NB4 (cell line): ENCODE results near the gene C6orf89.

ENCODE experiments used
- MYC ChIP-seq: IDR thresholded peaks from 2 replicates; pipeline ENCODE4 v1.6.1; 2011; ENCODE audit warnings: low read depth, low read length
- POLR2A ChIP-seq: IDR thresholded peaks from 2 replicates; pipeline ENCODE4 v1.6.1; 2011; ENCODE audit warnings: mild to moderate bottlenecking; ENCODE audit not compliant: insufficient read length; ENCODE audit errors: extremely low read depth
- TF ChIP-seq, protein P1 (sequence below): IDR thresholded peaks from one replicate; pipeline ENCODE4 v1.5.1; 2012; ENCODE audit warnings: low read depth, low read length
- TF ChIP-seq, protein P2 (sequence below): IDR thresholded peaks from 2 replicates; pipeline ENCODE4 v1.6.1; 2011; ENCODE audit warnings: low read depth, low read length

DNA sequence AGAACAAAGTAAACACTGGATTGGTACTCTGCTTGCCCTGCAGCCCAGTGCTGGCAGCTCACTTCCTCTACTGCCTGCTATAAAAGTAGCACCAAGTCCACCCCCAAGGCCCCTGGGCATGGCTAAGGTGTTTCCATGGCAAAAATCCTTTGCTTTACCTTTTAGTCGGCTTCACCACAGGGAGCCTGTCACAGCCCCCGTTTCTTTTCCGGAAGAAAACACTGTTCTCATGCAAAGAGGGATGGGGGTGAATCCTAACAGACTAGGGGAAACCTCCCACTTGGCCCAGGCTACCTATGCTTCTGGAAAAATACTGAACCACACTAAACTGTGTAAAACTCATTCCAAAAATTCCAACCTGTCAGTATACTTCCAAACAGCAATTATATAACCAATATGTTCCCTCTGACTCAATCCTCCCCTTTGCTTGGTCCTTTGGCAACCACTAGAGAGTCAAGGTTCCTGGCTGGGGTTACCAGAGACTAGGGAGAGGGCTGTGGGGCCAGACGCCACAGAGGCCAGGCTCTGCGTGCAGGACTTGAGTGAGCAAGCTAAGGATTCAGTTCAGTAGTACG is 27.3 kb upstream of the C6orf89 start:
- TF ChIP-seq POLR2A (no peak), MYC (no peak)
- TF ChIP-seq, protein P1, sequence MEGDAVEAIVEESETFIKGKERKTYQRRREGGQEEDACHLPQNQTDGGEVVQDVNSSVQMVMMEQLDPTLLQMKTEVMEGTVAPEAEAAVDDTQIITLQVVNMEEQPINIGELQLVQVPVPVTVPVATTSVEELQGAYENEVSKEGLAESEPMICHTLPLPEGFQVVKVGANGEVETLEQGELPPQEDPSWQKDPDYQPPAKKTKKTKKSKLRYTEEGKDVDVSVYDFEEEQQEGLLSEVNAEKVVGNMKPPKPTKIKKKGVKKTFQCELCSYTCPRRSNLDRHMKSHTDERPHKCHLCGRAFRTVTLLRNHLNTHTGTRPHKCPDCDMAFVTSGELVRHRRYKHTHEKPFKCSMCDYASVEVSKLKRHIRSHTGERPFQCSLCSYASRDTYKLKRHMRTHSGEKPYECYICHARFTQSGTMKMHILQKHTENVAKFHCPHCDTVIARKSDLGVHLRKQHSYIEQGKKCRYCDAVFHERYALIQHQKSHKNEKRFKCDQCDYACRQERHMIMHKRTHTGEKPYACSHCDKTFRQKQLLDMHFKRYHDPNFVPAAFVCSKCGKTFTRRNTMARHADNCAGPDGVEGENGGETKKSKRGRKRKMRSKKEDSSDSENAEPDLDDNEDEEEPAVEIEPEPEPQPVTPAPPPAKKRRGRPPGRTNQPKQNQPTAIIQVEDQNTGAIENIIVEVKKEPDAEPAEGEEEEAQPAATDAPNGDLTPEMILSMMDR: no peak
- TF ChIP-seq, protein P2, sequence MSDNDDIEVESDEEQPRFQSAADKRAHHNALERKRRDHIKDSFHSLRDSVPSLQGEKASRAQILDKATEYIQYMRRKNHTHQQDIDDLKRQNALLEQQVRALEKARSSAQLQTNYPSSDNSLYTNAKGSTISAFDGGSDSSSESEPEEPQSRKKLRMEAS: no peak
